Smooth muscle cell (in vitro differentiated cells): Measurements from ENCODE around the gene RAE1. TPM values are rescaled to one million over a fixed set of nuclear protein-coding genes. Genes with fewer than 3 reads are reported as not detected.

Experiments used
- DNase-seq: peaks from one replicate; lab custom pipeline; 2025; ENCODE audit not compliant: unreplicated experiment; lab: John Stamatoyannopoulos, UW
- H2AFZ ChIP-seq: fragments of 200-600 bp; sonication (generic); 2 replicates; pipeline ENCODE4 v1.6.0; 2016; ENCODE audit warnings: antibody characterized with exemption, low read depth, mild to moderate bottlenecking
- H3F3A ChIP-seq: fragments of 200-600 bp; sonication (generic); 2 replicates; pipeline ENCODE4 v1.6.0; 2017; ENCODE audit warnings: antibody characterized with exemption, low read depth
- H3K27ac ChIP-seq: fragments of 200-600 bp; sonication (generic); 2 replicates; pipeline ENCODE4 v1.5.1; 2016; ENCODE audit warnings: low read depth, mild to moderate bottlenecking
- H3K27me3 ChIP-seq: fragments of 200-600 bp; sonication (generic); 2 replicates; pipeline ENCODE4 v1.6.1; 2016; ENCODE audit warnings: low read depth, mild to moderate bottlenecking
- H3K36me3 ChIP-seq: fragments of 200-600 bp; sonication (generic); 2 replicates; pipeline ENCODE4 v1.5.1; 2016; ENCODE audit warnings: low read depth
- H3K4me1 ChIP-seq: fragments of 200-600 bp; sonication (generic); 2 replicates; pipeline ENCODE4 v1.5.1; 2016; ENCODE audit warnings: low read depth
- H3K4me2 ChIP-seq: fragments of 200-600 bp; sonication (generic); 2 replicates; pipeline ENCODE4 v1.6.0; 2016; ENCODE audit warnings: mild to moderate bottlenecking
- H3K4me3 ChIP-seq: fragments of 200-600 bp; sonication (generic); 2 replicates; pipeline ENCODE4 v1.5.1; 2016; ENCODE audit warnings: mild to moderate bottlenecking
- H3K79me2 ChIP-seq: fragments of 200-600 bp; sonication (generic); 2 replicates; pipeline ENCODE4 v1.6.0; 2016; ENCODE audit warnings: low read depth, mild to moderate bottlenecking
- H3K9ac ChIP-seq: fragments of 200-600 bp; sonication (generic); 2 replicates; pipeline ENCODE4 v1.6.0; 2016; ENCODE audit warnings: low read depth
- H3K9me3 ChIP-seq: fragments of 200-600 bp; sonication (generic); replicated peaks from 2 replicates; pipeline ENCODE4 v1.5.1; 2016; ENCODE audit warnings: low read depth
- H4K20me1 ChIP-seq: fragments of 200-600 bp; sonication (generic); 2 replicates; pipeline ENCODE4 v1.6.0; 2016; ENCODE audit warnings: low read depth
- WGBS: methylation state at CpG from one replicate; pipeline ENCODE4 v1.1.7; 2016; ENCODE audit warnings: low lambda C conversion rate; 5-methylcytosine and 5-hydroxymethylcytosine counted together
- polyA plus RNA-seq: library from polyadenylated mRNA; unstranded; fragments of >200 nt; fragmentation: Nextera tagmentation; extraction: Ambion mirVana; gene quantifications from 2 replicates; pipeline ENCODE4 v1.2.1, GENCODE V29; 2016
- total RNA-seq: library from RNA; depleted of rRNA; stranded (reverse); fragments of >200 nt; gene quantifications from 2 replicates; pipeline ENCODE4 v1.2.3, GENCODE V29; 2014
- TF ChIP-seq, protein P1 (sequence below): fragments of 200-600 bp; sonication (generic); IDR thresholded peaks from 2 replicates; pipeline ENCODE4 v1.5.1; 2017; ENCODE audit warnings: borderline replicate concordance, mild to moderate bottlenecking, antibody characterized with exemption; ENCODE audit not compliant: insufficient read depth, poor library complexity, severe bottlenecking

RAE1 gene
- total and polyA plus RNA-seq, 2 experiments from 2014 or later: 34.9 to 53.5 TPM

DNA sequence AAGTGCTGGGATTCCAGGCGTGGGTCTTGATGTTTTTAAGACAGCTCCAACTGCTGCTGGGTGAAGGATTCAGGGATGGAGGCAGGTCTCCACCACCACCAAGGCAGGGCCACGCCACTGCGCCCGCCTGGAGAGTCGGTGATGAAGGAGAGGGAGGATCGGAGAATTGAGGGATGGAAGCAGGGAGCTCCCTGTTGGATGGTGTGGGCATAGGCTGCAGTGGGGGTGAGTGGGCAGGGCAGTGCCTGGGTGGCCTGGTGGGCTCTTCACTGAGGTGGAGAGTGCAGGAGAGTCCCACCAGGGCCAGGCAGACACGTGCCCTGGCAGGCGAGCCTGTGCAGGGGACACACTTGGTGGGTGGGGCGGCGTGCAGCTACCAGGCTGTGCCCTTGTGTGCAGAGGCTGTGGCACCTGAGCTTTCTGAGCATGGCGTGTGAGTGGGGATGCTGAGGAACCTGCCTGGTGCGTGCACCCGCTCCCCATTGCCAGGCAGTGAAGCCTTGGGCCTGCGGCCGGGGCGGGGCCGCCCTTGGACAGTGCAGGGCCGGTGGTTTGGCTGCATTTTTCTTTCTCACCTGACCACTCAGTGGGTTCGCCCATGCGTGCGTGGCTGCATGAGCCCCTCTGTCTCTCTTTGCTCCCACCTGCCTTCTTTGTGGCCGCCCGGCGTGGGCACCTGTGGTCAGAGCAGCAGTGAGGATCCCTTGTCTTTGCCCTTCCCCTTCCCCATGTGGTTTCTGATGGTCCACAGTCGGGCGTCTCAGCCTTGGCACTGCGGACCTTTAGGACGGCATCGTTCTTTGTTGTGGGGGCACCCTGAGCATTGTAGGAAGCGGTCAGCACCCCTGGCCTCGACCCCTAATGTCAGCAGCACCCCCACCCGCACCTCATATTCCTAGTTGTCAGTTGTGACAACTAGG lies 51.4 kb downstream of the RAE1 start:
- Histone ChIP-seq H3K36me3 (no peaks in the 10 kb centered on the region), H3K27me3 (no peaks in the 10 kb centered on the region), H3K79me2 (no peaks in the 10 kb centered on the region), H3F3A (no peaks in the 10 kb centered on the region), H4K20me1 (peaks cover 13% of the 10 kb centered on the region), H3K9me3 (no peaks in the 10 kb centered on the region), H2AFZ (no peak overlapping the region), H3K27ac (no peak overlapping the region), H3K4me1 (peaks cover 3% of the 10 kb centered on the region), H3K4me2 (no peak overlapping the region), H3K4me3 (no peak overlapping the region), H3K9ac (no peak overlapping the region)
- DNase-seq: no peak
- TF ChIP-seq, protein P1, sequence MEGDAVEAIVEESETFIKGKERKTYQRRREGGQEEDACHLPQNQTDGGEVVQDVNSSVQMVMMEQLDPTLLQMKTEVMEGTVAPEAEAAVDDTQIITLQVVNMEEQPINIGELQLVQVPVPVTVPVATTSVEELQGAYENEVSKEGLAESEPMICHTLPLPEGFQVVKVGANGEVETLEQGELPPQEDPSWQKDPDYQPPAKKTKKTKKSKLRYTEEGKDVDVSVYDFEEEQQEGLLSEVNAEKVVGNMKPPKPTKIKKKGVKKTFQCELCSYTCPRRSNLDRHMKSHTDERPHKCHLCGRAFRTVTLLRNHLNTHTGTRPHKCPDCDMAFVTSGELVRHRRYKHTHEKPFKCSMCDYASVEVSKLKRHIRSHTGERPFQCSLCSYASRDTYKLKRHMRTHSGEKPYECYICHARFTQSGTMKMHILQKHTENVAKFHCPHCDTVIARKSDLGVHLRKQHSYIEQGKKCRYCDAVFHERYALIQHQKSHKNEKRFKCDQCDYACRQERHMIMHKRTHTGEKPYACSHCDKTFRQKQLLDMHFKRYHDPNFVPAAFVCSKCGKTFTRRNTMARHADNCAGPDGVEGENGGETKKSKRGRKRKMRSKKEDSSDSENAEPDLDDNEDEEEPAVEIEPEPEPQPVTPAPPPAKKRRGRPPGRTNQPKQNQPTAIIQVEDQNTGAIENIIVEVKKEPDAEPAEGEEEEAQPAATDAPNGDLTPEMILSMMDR: no peak
- 97% methylated on average over 32 of the region's 32 CpGs for WGBS

- Histone ChIP-seq H4K20me1 (peaks cover 13% of the 10 kb centered on the region), H3F3A (no peaks in the 10 kb centered on the region), H3K27ac (no peak overlapping the region), H2AFZ (no peak overlapping the region), H3K4me2 (no peak overlapping the region), H3K9ac (no peak overlapping the region), H3K79me2 (no peaks in the 10 kb centered on the region), H3K36me3 (no peaks in the 10 kb centered on the region), H3K4me1 (peaks cover 3% of the 10 kb centered on the region), H3K9me3 (no peaks in the 10 kb centered on the region), H3K4me3 (no peak overlapping the region), H3K27me3 (no peaks in the 10 kb centered on the region)
- TF ChIP-seq, protein P1: no peak
- 97% methylated on average over 10 of the region's 10 CpGs for WGBS
- no peak for DNase-seq
Observed at GRCh38 chr20:57403216-57403615, 52.2 kb downstream of the RAE1 start.

GRCh38 chr20:57404006-57404405 lies 53.0 kb downstream of the RAE1 start:
- Histone ChIP-seq H3K4me1 (no peaks in the 10 kb centered on the region), H3K79me2 (no peaks in the 10 kb centered on the region), H3K9ac (no peak overlapping the region), H3F3A (no peaks in the 10 kb centered on the region), H3K9me3 (no peaks in the 10 kb centered on the region), H3K27ac (no peak overlapping the region), H3K27me3 (no peaks in the 10 kb centered on the region), H2AFZ (no peak overlapping the region), H3K4me3 (no peak overlapping the region), H3K4me2 (no peak overlapping the region), H3K36me3 (no peaks in the 10 kb centered on the region), H4K20me1 (peaks cover 12% of the 10 kb centered on the region)
- TF ChIP-seq, protein P1: no peak
- DNase-seq: no peak
- 96% methylated on average over 11 of the region's 11 CpGs for WGBS
